ENCODE data around the gene MAP3K3.

DNA sequence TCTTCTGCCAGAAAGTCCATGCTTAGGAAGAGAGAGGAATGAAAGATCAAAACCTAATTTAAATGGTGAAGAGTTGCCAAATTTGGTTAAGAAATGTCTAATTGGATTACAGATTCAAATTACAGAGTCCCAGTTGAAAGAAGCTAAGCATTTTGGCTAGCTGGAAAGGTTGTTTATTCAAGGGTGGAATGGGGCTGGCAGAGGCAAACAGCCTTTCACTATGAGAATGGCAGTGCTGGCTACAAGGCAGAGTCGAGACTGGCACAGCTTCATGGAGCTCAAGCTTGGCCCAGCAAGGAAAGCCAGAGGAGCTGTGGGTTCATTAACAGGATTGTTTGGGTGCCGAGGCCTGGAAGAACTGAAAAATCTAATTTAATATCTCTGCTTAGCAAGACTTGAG is 13.6 kb downstream of the MAP3K3 start:
- TF ChIP-seq, protein P1, sequence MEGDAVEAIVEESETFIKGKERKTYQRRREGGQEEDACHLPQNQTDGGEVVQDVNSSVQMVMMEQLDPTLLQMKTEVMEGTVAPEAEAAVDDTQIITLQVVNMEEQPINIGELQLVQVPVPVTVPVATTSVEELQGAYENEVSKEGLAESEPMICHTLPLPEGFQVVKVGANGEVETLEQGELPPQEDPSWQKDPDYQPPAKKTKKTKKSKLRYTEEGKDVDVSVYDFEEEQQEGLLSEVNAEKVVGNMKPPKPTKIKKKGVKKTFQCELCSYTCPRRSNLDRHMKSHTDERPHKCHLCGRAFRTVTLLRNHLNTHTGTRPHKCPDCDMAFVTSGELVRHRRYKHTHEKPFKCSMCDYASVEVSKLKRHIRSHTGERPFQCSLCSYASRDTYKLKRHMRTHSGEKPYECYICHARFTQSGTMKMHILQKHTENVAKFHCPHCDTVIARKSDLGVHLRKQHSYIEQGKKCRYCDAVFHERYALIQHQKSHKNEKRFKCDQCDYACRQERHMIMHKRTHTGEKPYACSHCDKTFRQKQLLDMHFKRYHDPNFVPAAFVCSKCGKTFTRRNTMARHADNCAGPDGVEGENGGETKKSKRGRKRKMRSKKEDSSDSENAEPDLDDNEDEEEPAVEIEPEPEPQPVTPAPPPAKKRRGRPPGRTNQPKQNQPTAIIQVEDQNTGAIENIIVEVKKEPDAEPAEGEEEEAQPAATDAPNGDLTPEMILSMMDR (IDR thresholded peaks at IDR 0.05): no peak
- no peak for TF ChIP-seq POLR2A (IDR thresholded peaks at IDR 0.05)
